Neural crest cell (in vitro differentiated cells): ENCODE results near the gene PNPLA7. TPM values are rescaled to one million over a fixed set of nuclear protein-coding genes. Genes with fewer than 3 reads are reported as not detected.
"Not testable (repeated sequence)": the region's sequence is repeated elsewhere in the genome, so short reads cannot be mapped to it uniquely, and the experiment has no call there.

Experiments used
- DNase-seq: peaks from one replicate; pipeline ENCODE4 v3.0.0; 2021; ENCODE audit warnings: low read depth, mixed read lengths, low spot score
- H3K27ac Mint-ChIP-seq: one replicate; pipeline ENCODE4 v1.8.0; 2021; ENCODE audit warnings: mild to moderate bottlenecking, mixed read lengths; ENCODE audit not compliant: unreplicated experiment
- H3K27me3 Mint-ChIP-seq: 2 replicates; pipeline ENCODE4 v1.8.0; 2021; ENCODE audit warnings: low read depth, mild to moderate bottlenecking, mixed read lengths
- H3K36me3 Mint-ChIP-seq: 2 replicates; pipeline ENCODE4 v1.8.0; 2021; ENCODE audit warnings: low read depth, mild to moderate bottlenecking, mixed read lengths
- H3K4me1 Mint-ChIP-seq: 2 replicates; pipeline ENCODE4 v1.8.0; 2021; ENCODE audit warnings: mixed read lengths
- H3K4me3 Mint-ChIP-seq: one replicate; pipeline ENCODE4 v1.8.0; 2021; ENCODE audit warnings: mild to moderate bottlenecking, mixed read lengths
- H3K9me3 Mint-ChIP-seq: 2 replicates; pipeline ENCODE4 v1.8.0; 2021; ENCODE audit warnings: mixed read lengths
- CTCF ChIP-seq: fragments of 200-600 bp; sonication (generic); conservative IDR thresholded peaks from 2 replicates; pipeline ENCODE4 v1.5.0; 2021; ENCODE audit warnings: antibody characterized with exemption, mild to moderate bottlenecking
- total RNA-seq: library from RNA; stranded (reverse); gene quantifications from 2 replicates; pipeline ENCODE4 v1.2.1, GENCODE V29; 2021

Gene PNPLA7
- total RNA-seq, 1 donor from 2014 or later, result 2.2 TPM

GRCh38 chr9:137551264-137552021 is 1.2 kb upstream of the PNPLA7 start, which contains the start of gene MRPL41:
Gene MRPL41 (plus strand): TSS chr9:137551879. CDS start chr9:137552082, 203 bp downstream.
- H3K4me1 Mint-ChIP-seq, result peaks cover 14% of the 10 kb centered on the region

GRCh38 chr9:137550958-137551263 is 709 bp upstream of the PNPLA7 start:
- H3K27ac Mint-ChIP-seq, H3K9me3 Mint-ChIP-seq, DNase-seq, H3K27me3 Mint-ChIP-seq, H3K4me3 Mint-ChIP-seq: not testable (repeated sequence)
- Mint-ChIP-seq H3K4me1 (peaks cover 14% of the 10 kb centered on the region), H3K36me3 (peaks cover 13% of the 10 kb centered on the region)

More at GRCh38 chr9:137551264-137552021, 1.2 kb upstream of the PNPLA7 start, which contains the start of gene MRPL41:
- Mint-ChIP-seq H3K36me3 (peaks cover 8% of the 10 kb centered on the region), H3K27me3 (peaks cover 4% of the 10 kb centered on the region), H3K4me3 (peak within 1 kb of the TSS; percentile 91), H3K9me3 (no peaks in the 10 kb centered on the region), H3K27ac (peak within 1 kb of the TSS; percentile 27)
- peak; percentile 68 for TF ChIP-seq CTCF
- DNase-seq, result peak; percentile 89

- H3K27ac Mint-ChIP-seq, result no peak overlapping the region
- no peaks in the 10 kb centered on the region for H3K9me3 Mint-ChIP-seq
- DNase-seq, result no peak
- peak overlapping the region; percentile 70 for H3K4me3 Mint-ChIP-seq
- H3K27me3 Mint-ChIP-seq, result peaks cover 4% of the 10 kb centered on the region
- H3K4me1 Mint-ChIP-seq, result peaks cover 16% of the 10 kb centered on the region
- H3K36me3 Mint-ChIP-seq, result peaks cover 7% of the 10 kb centered on the region
- no peak for TF ChIP-seq CTCF
These were observed 2.3 kb downstream of the PNPLA7 start for GRCh38 chr9:137547687-137548543.

GRCh38 chr9:137545123-137545522 is 5.1 kb downstream of the PNPLA7 start:
- Mint-ChIP-seq H3K27me3 (peaks cover 3% of the 10 kb centered on the region), H3K36me3 (peaks cover 7% of the 10 kb centered on the region), H3K4me3 (no peak overlapping the region), H3K27ac (no peak overlapping the region), H3K4me1 (peaks cover 16% of the 10 kb centered on the region), H3K9me3 (no peaks in the 10 kb centered on the region)
- no peak for TF ChIP-seq CTCF
- DNase-seq, result no peak

- Mint-ChIP-seq H3K4me1 (peaks cover 10% of the 10 kb centered on the region), H3K36me3 (peaks cover 7% of the 10 kb centered on the region), H3K4me3 (no peak overlapping the region), H3K27ac (peak overlapping the region; percentile 78), H3K9me3 (no peaks in the 10 kb centered on the region), H3K27me3 (no peaks in the 10 kb centered on the region)
- TF ChIP-seq CTCF, result no peak
- DNase-seq, result no peak
These were observed 5.9 kb downstream of the PNPLA7 start for GRCh38 chr9:137544176-137544760.
